ENCODE results near the gene HSF4.

GRCh38 chr16:67176662-67177061, 12.1 kb downstream of the HSF4 start:
- no peak for TF ChIP-seq CTCF (IDR thresholded peaks at IDR 0.05)
- no peak for TF ChIP-seq EP300 (IDR thresholded peaks at IDR 0.05; ENCODE audit: low read depth)
- no peak for TF ChIP-seq POLR2AphosphoS5 (IDR thresholded peaks at IDR 0.05)
- no peak for TF ChIP-seq POLR2A (IDR thresholded peaks at IDR 0.05)

Measured in transverse colon (tissue), 4 donors.